HK-2 (cell line): ENCODE data around the gene ZBBX.
"Not testable (repeated sequence)": the region's sequence is repeated elsewhere in the genome, so short reads cannot be mapped to it uniquely, and the experiment has no call there.

Source experiments
- DNase-seq: peaks from one replicate; pipeline ENCODE4 v3.0.0-alpha.2; 2018; ENCODE audit not compliant: unreplicated experiment

Gene ZBBX

GRCh38 chr3:167380004-167380689 is at the start of gene ZBBX:
Gene ZBBX, minus strand, starts transcription at chr3:167380297. Its CDS starts 7,396 bp downstream, at chr3:167372901.
- peak; percentile 91 for DNase-seq

GRCh38 chr3:167426962-167427361 is 46.9 kb upstream of the ZBBX start:
- DNase-seq, result not testable (repeated sequence)

DNA sequence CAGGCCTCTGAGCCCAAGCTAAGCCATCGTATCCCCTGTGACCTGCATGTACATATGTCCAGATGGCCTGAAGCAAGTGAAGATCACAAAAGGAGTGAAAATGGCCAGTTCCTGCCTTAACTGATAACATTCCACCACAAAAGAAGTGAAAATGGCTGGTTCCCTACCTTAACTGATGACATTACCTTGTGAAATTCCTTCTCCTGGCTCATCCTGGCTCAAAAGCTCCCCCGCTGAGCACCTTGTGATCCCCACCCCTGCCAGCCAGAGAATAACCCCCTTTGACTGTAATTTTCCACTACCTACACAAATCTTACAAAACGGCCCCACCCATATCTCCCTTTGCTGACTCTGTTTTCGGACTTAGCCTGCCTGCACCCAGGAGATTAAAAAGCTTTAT is 42.3 kb upstream of the ZBBX start:
- not testable (repeated sequence) for DNase-seq

- no peak for DNase-seq
Measured at GRCh38 chr3:167409611-167410010, 29.5 kb upstream of the ZBBX start.

GRCh38 chr3:167406876-167407492 is 26.9 kb upstream of the ZBBX start:
- peak; percentile 49 for DNase-seq

- no peak for DNase-seq
Measured at GRCh38 chr3:167397826-167398225, 17.7 kb upstream of the ZBBX start.

GRCh38 chr3:167396075-167396474 is 16.0 kb upstream of the ZBBX start:
- no peak for DNase-seq

DNA sequence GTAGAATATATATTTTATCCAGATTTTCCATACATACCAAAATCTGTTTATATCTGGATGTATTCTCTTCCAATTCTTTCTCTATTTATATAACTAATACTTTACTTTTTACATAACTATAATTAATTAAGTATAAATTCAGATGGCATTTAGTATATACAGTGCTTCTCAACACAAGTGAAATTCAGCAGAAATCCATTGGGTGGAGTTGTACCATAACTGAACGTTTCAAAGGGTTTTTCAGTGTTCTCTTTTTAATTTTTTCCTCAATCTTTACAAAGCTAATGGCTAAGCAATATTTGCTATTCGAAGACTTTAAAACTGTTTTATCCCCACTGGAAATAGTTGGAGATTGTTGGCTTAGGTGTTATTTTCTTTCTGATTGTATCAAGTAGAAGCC is 13.9 kb upstream of the ZBBX start:
- DNase-seq, result no peak

DNA sequence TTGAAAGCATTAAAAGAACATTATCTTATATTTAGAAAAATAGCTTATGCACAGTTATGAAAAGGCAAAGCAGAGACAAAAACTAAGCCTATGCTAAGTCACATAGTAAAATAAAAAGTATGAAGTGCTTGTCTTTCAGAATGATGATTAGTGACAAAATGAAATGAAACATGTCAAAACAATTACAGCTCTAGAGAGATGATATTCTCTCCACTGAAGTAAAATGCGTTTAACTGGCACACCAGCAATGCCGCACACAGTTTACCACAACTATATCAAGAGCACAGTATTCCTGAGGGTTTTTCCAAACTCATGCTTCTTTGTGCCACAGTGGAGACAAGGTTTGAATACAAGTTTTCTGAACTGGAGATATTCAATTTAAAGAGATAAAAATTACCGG is 2.1 kb upstream of the ZBBX start:
- no peak for DNase-seq

GRCh38 chr3:167375478-167375877 is 4.6 kb downstream of the ZBBX start:
- no peak for DNase-seq

DNA sequence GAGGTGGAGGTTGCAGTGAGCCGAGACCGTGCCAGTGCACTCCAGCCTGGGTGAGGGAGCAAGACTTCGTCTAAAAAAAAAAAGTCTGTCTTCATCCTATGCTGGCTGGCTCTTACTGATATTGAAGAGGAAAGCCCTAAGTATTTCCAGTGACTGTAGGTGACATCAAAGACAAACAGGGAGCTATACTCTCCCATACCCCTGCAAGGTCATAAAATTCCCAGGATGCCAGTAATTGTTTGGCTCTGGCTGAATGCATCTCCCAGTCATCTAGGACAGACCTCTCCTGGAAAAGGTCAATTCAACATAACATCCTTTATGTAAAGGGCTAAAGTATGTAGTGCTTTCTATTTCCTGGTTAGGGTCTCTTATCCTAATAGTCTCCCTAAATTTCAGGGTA is 8.0 kb downstream of the ZBBX start:
- DNase-seq, result no peak

GRCh38 chr3:167361948-167362347 is 18.1 kb downstream of the ZBBX start:
- no peak for DNase-seq

DNA sequence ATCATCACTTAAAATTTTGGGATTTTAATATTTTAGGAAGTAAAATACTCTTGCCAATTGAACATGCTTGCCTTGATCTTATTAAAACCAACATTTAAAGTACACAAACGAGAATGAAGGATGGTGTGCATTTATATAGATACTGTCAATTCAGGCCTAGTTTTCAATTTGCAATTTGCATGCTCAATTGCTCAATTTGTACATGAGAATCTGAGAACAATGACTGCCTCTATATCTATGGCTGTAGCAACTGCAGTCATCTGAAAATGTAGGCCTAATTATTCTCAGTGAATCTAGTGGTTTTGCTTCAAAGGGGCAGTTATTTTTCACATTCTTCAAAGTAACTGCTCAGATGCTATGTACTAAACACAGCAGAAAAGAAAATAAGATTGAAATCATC is 18.8 kb downstream of the ZBBX start:
- DNase-seq, result no peak

- no peak for DNase-seq
Measured at GRCh38 chr3:167355446-167355845, 24.7 kb downstream of the ZBBX start.

DNA sequence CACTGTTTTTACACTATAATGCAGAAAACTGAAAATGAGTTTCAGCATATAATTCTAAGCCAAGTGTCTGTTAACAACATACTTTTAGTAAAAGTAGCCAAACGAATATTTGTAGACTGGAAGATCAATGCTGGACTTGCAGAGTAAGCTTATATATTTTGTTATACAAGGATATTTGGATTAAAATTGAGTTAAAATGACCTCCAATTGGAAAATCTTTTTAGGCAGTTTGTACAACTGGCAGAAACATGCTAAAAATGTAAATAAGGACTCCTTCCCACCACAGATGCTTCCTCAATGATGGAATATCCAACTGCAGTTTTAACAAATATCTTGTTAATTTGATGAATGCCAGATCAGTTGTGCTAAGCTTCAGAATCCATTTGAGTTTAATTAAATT is 25.3 kb downstream of the ZBBX start:
- DNase-seq, result no peak

DNA sequence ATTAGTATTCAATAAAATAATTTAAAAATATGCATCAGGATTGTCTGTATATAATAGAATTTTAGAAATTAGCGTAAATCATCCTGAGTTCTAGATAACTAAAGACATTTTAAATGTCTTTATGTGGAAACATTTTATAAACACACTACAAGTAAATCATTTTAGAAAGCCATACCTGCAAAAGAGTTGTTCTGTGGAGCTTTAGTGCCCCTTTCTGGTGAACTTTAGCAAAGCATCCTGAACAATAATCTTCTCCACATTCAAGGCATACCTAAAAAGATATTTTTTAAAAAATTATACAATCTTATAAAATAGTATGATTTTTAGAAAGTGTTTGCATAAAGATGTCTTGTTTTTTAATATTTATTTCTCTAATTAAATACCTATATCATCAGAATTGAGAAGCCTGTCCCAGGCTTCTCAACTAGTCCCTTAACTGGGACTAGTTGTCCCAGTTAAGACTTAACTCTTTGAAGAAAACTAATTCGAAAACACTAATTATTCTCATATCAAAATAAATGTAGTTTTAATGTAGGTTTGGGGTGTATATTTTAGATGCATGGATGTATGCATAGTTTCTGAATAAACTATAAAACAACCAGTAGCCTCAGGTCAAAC is 29.7 kb downstream of the ZBBX start:
- no peak for DNase-seq

- no peak for DNase-seq
Measured at GRCh38 chr3:167346171-167346570, 33.9 kb downstream of the ZBBX start.

GRCh38 chr3:167330993-167331785 is 48.9 kb downstream of the ZBBX start:
- DNase-seq, result no peak

- no peak for DNase-seq
Measured at GRCh38 chr3:167323572-167323971, 56.5 kb downstream of the ZBBX start.

DNA sequence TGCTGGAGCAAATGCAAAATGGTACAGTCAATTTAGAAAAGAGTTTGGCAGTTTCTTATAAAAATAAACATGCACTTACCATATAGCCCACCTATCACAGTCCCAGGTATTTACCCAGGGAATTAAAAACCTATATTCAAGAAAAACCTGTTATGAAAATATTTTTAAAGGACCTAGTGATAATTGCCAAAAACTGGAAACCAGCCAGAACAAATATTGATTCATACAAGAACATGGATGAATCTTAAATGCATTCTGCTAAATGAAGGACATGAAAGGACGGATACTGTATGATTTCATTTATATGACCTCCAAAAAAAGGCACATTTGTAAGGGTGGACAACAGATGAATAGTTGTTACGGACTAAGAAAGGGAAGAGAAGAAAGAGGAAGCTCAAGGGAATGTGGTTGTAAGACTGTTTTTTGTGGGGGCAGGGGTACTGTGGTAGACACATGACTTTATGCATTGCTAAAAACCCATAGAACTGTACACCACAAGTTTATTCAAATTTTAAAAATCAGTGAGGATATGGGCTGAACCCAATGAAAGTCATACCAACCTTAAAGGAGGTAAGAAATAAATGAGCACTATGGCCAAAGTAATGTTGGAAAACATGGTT is 61.0 kb downstream of the ZBBX start:
- no peak for DNase-seq

DNA sequence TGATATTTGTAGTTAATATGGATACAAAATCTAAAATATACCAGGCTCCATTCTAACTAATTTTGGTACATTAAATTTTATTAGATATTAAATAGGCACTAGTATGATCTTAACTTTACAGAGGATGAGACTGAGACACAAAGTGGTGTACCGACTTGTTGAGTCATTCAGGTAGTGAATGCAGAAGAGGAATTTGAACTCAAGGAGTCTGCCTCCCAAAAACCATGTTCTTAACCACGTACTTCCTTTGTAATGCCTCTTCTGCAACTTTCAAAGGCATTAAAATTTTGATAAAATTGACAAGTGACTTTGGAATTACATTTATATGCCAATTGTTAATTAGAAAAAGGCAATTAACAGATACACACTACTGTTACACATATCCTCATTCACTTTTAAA is 61.8 kb downstream of the ZBBX start:
- no peak for DNase-seq

DNA sequence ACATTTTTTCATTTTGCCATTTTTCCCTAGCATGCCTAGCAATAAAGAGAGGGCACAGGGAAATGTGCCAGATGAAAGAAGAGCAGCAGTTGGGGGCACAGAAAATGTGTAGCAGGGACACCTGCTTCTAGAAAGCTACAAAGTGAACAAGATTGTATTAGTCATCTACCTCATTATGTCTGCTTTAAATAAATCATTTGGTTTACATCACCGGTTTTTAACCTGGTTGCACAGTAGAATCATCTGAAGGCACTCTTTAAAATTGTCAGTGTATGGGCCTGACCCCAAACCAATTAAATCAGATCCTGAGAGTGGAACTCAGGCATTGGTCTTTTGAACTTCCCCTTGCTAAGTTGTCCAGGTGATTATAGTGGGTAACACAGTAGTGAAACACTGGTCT is 73.8 kb downstream of the ZBBX start:
- DNase-seq, result no peak
